Measurements from ENCODE around the gene COL6A2.
"Not testable (repeated sequence)": the region's sequence is repeated elsewhere in the genome, so short reads cannot be mapped to it uniquely, and the experiment has no call there.

Gene COL6A2

GRCh38 chr21:46126309-46127238 is 28.7 kb downstream of the COL6A2 start:
- DNase-seq (ENCODE audit: low spot score): no peak

- no peak for DNase-seq (ENCODE audit: low spot score)
Observed at GRCh38 chr21:46127239-46128105, 29.6 kb downstream of the COL6A2 start.

GRCh38 chr21:46128106-46128932 is 30.4 kb downstream of the COL6A2 start:
- DNase-seq (ENCODE audit: low spot score): no peak

GRCh38 chr21:46128933-46129571 is 31.1 kb downstream of the COL6A2 start:
- DNase-seq (ENCODE audit: low spot score): no peak

- no peak for DNase-seq (ENCODE audit: low spot score)
Observed at GRCh38 chr21:46129846-46130651, 32.1 kb downstream of the COL6A2 start.

GRCh38 chr21:46130831-46131587 is 33.1 kb downstream of the COL6A2 start:
- no peak for DNase-seq (ENCODE audit: low spot score)

- DNase-seq (ENCODE audit: low spot score): no peak
Observed at GRCh38 chr21:46131588-46131837, 33.6 kb downstream of the COL6A2 start.

- DNase-seq (ENCODE audit: low spot score): no peak
Observed at GRCh38 chr21:46131838-46132651, 34.1 kb downstream of the COL6A2 start.

GRCh38 chr21:46135782-46136395 is 38.0 kb downstream of the COL6A2 start:
- no peak for DNase-seq (ENCODE audit: low spot score)

GRCh38 chr21:46136739-46137349 is 38.9 kb downstream of the COL6A2 start:
- no peak for DNase-seq (ENCODE audit: low spot score)

- DNase-seq (ENCODE audit: low spot score): no peak
Observed at GRCh38 chr21:46137908-46138307, 40.0 kb downstream of the COL6A2 start.

- no peak for DNase-seq (ENCODE audit: low spot score)
Observed at GRCh38 chr21:46138383-46138970, 40.6 kb downstream of the COL6A2 start.

- no peak for DNase-seq (ENCODE audit: low spot score)
Observed at GRCh38 chr21:46139686-46140085, 41.8 kb downstream of the COL6A2 start.

GRCh38 chr21:46140352-46141003 is 42.6 kb downstream of the COL6A2 start:
- DNase-seq (ENCODE audit: low spot score): not testable (repeated sequence)

GRCh38 chr21:46141767-46142581 is 44.1 kb downstream of the COL6A2 start:
- DNase-seq (ENCODE audit: low spot score): no peak
